GM18520 (cell line): ENCODE results near the gene SLC26A11.
A peak's percentile ranks its signal among the peaks of the same experiment; 100 is the strongest.
"Not testable (repeated sequence)": the region's sequence is repeated elsewhere in the genome, so short reads cannot be mapped to it uniquely, and the experiment has no call there.

ENCODE experiments used
- ATAC-seq: cut with Tn5 transposase; IDR thresholded peaks from one replicate; pipeline ENCODE4 v1.9.1; 2021; ENCODE audit not compliant: unreplicated experiment

Gene SLC26A11

GRCh38 chr17:80259457-80260068 is 39.3 kb downstream of the SLC26A11 start:
- no peak for ATAC-seq

- ATAC-seq = peak; percentile 38
Measured at GRCh38 chr17:80260069-80260535, 39.9 kb downstream of the SLC26A11 start.

GRCh38 chr17:80260791-80261158 is 40.5 kb downstream of the SLC26A11 start, which contains the start of gene RNF213:
Gene RNF213, plus strand, starts transcription at chr17:80260852. Its CDS starts 2,830 bp downstream, at chr17:80263682.
- ATAC-seq = no peak

GRCh38 chr17:80261159-80261894 is 41.1 kb downstream of the SLC26A11 start:
- ATAC-seq = no peak

DNA sequence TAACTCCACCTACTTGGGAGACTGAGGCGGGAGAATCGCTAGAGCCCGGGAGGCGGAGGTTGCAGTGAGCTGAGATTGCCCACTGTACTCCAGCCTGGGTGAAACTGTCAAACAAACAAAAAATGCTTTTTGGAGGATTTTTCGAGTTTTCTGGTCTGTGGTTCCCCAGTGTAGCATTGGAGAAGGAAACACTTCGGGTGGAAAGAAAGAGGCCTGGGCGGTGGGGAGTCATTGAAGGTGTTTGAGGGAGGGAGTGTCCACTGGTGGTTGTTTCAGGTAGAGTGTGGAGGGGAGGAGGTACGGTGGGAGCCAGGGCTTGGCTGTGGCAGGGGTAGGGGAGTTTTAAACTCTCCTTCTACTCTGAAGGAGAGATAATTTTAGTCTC is 41.7 kb downstream of the SLC26A11 start:
- ATAC-seq = no peak

- no peak for ATAC-seq
Measured at GRCh38 chr17:80262291-80262690, 42.1 kb downstream of the SLC26A11 start.

DNA sequence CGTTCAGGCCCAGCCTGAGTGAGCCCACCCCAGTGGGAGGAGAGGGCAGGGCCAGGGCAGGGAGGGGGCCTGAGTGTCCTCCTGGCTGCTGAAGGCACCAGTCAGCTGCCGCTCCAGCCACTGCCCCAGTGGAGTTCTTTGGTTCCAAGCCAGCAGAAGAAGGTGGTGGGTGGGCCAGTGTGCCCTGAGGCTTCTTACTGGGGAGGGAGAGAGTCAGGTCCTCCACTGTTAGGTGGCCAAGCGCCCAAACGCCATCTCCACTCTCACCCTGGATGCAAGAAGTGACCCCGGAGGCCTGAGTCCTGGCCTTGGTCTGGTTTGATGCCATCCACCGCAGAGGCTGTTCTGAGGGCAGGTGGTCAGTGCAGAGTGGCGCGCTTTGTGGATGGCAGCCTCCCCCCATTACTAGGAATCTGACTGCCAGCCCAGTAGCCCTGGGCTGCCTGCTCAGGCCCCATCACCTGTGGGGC is 42.6 kb downstream of the SLC26A11 start:
- no peak for ATAC-seq

DNA sequence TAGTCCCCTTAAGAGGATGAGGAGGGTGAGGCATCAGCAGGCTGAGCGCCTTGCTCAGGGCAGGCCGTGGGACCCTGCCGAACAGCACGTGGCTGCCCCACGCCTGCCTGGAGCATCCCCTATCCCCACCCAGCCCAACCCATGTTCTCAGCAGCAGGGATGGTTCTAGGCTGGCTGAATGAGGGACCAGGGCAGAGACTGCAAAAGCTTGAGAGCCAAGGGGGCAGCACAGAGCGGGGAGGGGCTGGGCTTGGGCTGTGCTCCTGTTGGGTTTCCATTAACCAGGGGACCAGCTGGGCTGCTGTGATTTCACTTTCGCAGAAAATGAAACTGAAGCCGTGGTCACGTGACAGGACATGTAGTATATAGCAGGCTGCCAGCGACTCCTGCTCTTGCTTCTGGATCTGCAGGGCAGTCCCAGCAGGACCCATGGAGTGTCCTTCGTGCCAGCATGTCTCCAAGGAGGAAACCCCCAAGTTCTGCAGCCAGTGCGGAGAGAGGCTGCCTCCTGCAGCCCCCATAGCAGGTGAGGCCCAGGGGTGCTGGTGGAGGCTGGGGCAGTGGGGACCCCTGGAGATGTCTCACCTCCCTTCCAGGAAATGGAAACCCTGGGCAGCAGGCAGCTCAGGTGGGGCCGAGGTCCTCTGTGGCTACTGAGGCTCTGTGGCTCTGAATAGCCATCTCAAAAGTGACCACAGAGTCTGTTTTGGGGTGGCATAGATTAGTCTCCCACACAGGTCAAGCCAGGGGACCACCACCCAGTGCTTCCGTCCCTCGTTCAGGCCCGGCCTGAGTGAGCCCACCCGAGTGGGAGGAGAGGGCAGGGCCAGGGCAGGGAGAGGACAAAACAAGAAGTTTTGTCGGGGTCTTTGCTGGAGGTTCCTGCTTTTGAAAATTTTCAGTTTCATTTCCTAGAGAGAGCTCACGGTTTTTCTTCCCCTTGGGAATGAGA is 43.3 kb downstream of the SLC26A11 start:
- ATAC-seq = peak; percentile 22

DNA sequence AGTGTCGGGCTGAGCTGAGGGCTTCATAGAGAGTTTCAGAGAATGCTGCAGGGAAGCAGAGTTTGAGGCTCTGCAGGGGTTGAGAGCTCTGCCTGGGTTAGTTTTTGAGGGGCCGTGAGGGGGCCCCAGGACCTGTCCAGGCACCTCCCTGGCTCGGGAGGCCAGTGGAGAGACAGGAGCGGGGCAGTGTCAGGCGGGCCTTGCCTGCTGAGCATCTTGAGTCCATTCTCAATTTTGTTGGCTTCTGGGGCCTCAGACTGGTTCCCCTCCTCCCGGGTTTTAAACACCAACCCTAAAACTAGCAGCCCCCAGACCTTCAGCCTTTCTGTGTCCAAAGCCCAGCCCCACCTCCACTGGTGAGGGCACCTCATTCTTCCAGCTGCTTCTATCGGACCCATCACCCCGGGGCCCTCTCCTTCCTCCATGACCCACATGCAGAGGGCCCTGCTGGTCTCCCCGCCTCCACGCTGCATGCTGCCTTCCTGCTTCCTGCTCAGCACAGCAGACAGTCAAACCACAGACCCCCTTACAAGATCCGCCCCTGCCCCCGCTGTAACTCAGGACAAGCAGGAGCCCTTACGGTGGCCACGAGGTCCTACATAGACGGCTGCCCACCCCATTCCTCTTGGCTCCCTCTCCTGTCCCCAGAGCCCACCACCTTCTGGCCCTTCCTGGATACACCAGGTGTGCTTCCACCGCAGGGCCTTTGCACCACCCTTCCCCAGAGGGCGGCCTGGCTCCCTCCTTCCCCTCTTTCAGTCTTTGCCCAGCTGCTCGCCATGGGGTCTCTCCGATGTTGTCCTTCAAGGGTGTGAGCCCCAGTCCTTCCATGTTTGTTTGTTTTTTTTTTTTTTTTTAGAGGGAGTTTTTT is 44.2 kb downstream of the SLC26A11 start:
- ATAC-seq = no peak

DNA sequence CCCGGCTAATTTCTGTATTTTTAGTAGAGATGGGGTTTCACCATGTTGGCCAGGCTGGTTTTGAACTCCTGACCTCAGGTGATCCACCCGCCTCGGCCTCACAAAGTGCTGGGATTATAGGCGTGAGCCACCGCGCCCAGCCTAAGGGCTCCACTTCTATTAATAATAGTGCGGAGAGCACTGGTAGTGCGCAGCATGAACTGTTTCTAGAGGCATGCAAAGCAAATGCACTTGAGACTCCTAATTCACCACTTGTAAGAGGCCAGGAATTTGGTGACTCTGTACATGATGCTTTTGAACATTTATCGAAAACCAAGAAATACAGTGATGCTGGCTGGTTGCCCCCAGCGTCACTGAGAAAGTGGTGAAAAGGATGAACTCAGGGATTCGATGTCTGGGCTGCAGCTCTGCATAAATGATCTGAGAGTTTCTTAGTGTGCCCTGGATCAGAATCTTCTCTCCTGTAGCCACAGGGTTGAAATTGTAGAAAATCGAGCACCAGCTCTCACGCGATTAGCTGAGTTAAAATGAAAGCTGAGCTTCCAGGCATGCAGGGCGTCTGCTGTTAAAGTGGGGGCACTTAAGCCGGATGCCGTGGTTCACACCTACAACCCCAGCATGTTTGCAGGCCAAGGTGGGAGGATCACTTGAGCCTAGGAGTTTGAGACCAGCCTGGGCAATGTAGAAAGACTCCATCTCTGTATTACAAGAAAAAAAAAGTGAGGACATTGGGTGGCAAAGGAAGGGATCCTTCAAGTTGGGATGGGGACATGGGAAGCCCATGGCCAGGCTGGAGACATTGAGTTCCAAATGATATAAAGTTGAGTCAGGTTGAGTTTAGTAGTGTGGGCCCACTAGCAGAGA is 45.2 kb downstream of the SLC26A11 start:
- ATAC-seq = no peak

DNA sequence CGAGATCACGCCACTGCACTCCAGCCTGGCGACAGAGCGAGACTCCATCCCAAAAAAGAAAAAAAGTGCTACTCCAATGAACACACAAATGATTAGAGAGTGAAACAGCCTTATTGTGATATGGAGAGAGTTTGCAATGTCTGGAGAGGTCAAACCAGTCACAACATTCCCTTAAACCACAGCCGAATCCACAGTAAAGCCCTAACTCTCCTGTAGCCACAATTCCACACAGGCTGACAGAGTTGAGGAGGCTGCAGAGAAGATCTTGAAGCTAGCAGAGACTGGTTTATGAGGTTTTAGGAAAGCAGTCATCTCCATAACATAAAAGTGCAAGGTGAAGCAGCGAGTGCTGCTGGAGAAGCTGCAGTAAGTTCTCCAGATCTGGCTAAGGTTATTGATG is 47.2 kb downstream of the SLC26A11 start:
- no peak for ATAC-seq

GRCh38 chr17:80268427-80268826 is 48.2 kb downstream of the SLC26A11 start:
- no peak for ATAC-seq

GRCh38 chr17:80269405-80269807 is 49.2 kb downstream of the SLC26A11 start:
- ATAC-seq = no peak

GRCh38 chr17:80270104-80270503 is 49.9 kb downstream of the SLC26A11 start:
- ATAC-seq = no peak

DNA sequence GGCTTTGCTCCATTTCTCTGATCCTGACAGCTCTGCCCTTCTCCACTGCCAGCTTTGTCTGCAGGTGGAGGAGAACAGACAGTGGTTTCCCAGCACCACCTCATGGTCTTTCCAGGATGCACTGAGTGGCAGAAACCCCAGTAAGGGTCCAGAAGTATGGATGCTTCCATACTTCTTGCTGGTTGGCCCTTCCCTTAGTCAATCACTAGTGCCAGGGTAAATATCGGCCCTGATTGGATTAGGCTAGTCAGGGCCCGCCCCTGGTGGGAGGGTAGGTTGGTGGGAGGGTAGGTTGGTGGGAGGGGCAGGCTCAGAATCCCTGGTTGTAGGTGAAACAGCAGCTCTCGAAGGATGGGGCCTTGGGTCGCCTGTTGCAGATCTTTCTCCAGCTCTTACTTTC is 50.6 kb downstream of the SLC26A11 start:
- ATAC-seq = no peak

GRCh38 chr17:80272366-80272765 is 52.1 kb downstream of the SLC26A11 start:
- no peak for ATAC-seq

DNA sequence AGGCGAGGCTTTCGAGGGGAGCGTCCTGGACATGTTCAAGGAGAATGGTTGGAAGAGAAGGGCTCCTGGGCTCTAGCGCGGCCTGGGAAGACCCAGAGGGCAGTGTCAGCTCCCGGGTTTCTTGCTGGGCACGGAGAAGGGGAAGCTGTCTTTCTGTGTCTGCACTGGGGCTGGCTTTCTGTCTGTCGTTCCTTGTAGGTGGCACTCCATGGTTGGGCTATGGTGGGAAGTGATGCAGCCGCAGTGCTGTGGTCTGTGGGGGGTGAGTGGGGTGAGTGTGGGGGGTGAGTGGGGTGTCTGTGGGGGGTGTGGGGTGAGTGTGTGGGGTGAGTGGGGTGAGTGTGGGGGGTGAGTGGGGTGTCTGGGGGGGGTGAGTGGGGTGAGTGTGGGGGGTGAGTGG is 54.1 kb downstream of the SLC26A11 start:
- ATAC-seq = no peak

- ATAC-seq = no peak
Measured at GRCh38 chr17:80274871-80275449, 54.7 kb downstream of the SLC26A11 start.

GRCh38 chr17:80275857-80276256 is 55.6 kb downstream of the SLC26A11 start:
- ATAC-seq = not testable (repeated sequence)
